Naive B cell (primary cell): ENCODE measurements around the gene ARHGEF3. TPM values are rescaled to one million over a fixed set of nuclear protein-coding genes. Genes with fewer than 3 reads are reported as not detected.
"Not testable (repeated sequence)": the region's sequence is repeated elsewhere in the genome, so short reads cannot be mapped to it uniquely, and the experiment has no call there.

Experiments used
- ATAC-seq, 2 donors: fragments of 150-1000 bp; cut with Tn5 transposase; 2 replicates each; pipeline ENCODE4 v1.10.0; 2021; ENCODE audit warnings: low read depth in 2 of 2, mild to moderate bottlenecking in 2 of 2, moderate library complexity in 2 of 2
- DNase-seq: peaks from one replicate; pipeline ENCODE4 v3.0.0; 2022
- H3K27ac Mint-ChIP-seq, 6 donors: one replicate each; pipeline ENCODE4 v1.8.0; 2020 to 2022; ENCODE audit warnings: mild to moderate bottlenecking in 6 of 6, mixed read lengths in 6 of 6, moderate library complexity in 5 of 6, inconsistent platforms in 2 of 6
- H3K27me3 Mint-ChIP-seq, 3 donors: one replicate each; pipeline ENCODE4 v1.8.0; 2021 to 2022; ENCODE audit warnings: mixed read lengths in 3 of 3, mild to moderate bottlenecking in 1 of 3
- H3K36me3 Mint-ChIP-seq, 2 donors: one replicate each; pipeline ENCODE4 v1.8.0; 2020 to 2022; ENCODE audit warnings: mixed read lengths in 2 of 2, inconsistent platforms in 1 of 2, mild to moderate bottlenecking in 1 of 2
- H3K4me1 Mint-ChIP-seq, 3 donors: one replicate each; pipeline ENCODE4 v1.8.0; 2020 to 2022; ENCODE audit warnings: mixed read lengths in 3 of 3, inconsistent platforms in 1 of 3, mild to moderate bottlenecking in 1 of 3, moderate library complexity in 1 of 3
- H3K4me3 Mint-ChIP-seq, 8 donors: one replicate each; pipeline ENCODE4 v1.8.0; 2020 to 2022; ENCODE audit warnings: mild to moderate bottlenecking in 8 of 8, mixed read lengths in 8 of 8, moderate library complexity in 8 of 8, inconsistent platforms in 2 of 8
- H3K9me3 Mint-ChIP-seq, 7 donors: one replicate each; pipeline ENCODE4 v1.8.0; 2020 to 2022; ENCODE audit warnings: mixed read lengths in 7 of 7, mild to moderate bottlenecking in 5 of 7, inconsistent platforms in 2 of 7, moderate library complexity in 1 of 7
- polyA plus RNA-seq, 6 donors: library from polyadenylated mRNA; unstranded; fragments of 300-500 nt; fragmentation: Illumina TruSeq; gene quantifications; one replicate each; pipeline ENCODE4 v1.2.3, GENCODE V29; 2021; ENCODE audit warnings: low read depth in 6 of 6

ARHGEF3 gene
- polyA plus RNA-seq, 6 donors from 2014 or later: 30.1 to 43.7 (median 38.4) TPM

DNA sequence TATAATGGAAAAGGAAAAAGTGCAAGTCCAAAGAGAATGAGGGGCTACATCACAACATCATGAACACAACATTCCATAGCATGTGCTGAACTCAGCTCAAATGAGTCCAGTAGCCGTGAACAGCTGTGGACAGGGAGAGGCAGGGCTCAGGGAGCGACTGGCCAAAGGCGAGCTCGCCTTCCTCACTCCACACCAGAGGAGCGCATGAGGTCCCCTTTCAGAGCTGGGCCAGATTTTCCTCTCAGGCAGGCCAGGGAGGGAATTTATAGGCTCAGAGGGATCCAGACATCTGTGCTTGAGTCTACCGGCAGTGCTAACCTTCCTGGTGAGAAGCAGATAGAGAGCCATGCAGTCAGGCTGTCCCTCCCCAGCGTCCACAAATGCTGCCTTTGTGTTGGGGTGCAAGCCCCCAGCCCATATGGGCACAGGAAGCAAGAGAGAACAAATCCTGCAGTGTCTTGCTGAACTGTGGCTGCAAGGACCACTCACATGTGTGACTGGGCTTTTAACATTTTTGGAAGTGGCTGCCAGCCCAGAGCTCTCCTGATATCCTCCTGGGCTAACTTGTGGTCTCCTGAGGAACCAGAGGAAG is 32.5 kb downstream of the ARHGEF3 start:
- Mint-ChIP-seq H3K27me3 (no peaks in the 10 kb centered on the region), H3K27ac (peak overlapping the region in 1 of 6 donors; percentile 72), H3K4me3 (no peak overlapping the region), H3K36me3 (peaks cover 23 to 36% of the 10 kb centered on the region in 2 donors), H3K4me1 (peaks cover 8 to 29% (median 17%) of the 10 kb centered on the region in 3 donors), H3K9me3 (no peaks in the 10 kb centered on the region)
- ATAC-seq (no peak), DNase-seq (no peak)

DNA sequence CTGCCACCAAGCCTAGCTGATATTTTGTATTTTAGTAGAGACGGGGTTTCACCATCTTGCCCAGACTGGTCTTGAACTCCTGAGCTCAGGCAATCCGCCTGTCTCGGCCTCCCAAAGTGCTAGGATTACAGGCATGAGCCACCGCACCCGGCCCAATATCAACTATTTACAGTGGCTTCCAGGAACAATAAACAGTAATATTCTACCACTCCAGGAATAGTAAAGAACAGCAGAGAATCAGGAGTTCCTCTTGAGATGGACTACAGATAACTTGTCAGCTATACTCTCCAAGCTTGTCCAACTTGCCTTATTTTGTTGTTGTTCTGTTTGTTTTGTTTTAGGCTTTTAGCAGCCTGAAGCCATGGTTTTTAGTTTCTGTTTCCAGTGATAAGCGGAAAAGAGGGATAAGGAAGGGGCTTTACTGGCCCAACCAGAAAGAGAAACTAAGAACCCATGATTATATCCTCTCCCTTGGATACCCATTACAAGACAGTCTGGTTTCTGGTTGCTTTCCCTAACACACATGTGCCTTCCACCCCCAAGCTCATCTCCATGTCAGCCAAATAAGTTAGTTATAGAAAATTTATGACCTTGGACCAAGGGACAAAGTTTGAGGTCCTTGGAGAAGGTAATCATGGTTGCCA is 36.7 kb downstream of the ARHGEF3 start:
- no peak for ATAC-seq
- DNase-seq: no peak
- Mint-ChIP-seq H3K27ac (peak overlapping the region in 1 of 6 donors; percentile 10), H3K4me3 (no peak overlapping the region), H3K9me3 (no peaks in the 10 kb centered on the region), H3K4me1 (peaks cover 14 to 17% (median 15%) of the 10 kb centered on the region in 3 donors), H3K27me3 (no peaks in the 10 kb centered on the region), H3K36me3 (peaks cover 7 to 13% of the 10 kb centered on the region in 2 donors)

- peaks cover 7 to 13% of the 10 kb centered on the region in 2 donors for H3K36me3 Mint-ChIP-seq
- no peaks in the 10 kb centered on the region for H3K27me3 Mint-ChIP-seq
- ATAC-seq (no peak), DNase-seq (no peak)
- no peak overlapping the region for H3K4me3 Mint-ChIP-seq
- peaks cover 18 to 25% (median 22%) of the 10 kb centered on the region in 3 donors for H3K4me1 Mint-ChIP-seq
- no peaks in the 10 kb centered on the region for H3K9me3 Mint-ChIP-seq
- H3K27ac Mint-ChIP-seq: no peak overlapping the region
These were observed 37.6 kb downstream of the ARHGEF3 start for GRCh38 chr3:56764184-56764583.

GRCh38 chr3:56763233-56763632 is 38.5 kb downstream of the ARHGEF3 start:
- ATAC-seq (no peak), DNase-seq (no peak)
- H3K27ac Mint-ChIP-seq: no peak overlapping the region
- no peaks in the 10 kb centered on the region for H3K27me3 Mint-ChIP-seq
- H3K9me3 Mint-ChIP-seq: no peaks in the 10 kb centered on the region
- H3K36me3 Mint-ChIP-seq: peaks cover 4 to 7% of the 10 kb centered on the region in 2 donors
- no peak overlapping the region for H3K4me3 Mint-ChIP-seq
- peaks cover 19 to 31% (median 24%) of the 10 kb centered on the region in 3 donors for H3K4me1 Mint-ChIP-seq

DNA sequence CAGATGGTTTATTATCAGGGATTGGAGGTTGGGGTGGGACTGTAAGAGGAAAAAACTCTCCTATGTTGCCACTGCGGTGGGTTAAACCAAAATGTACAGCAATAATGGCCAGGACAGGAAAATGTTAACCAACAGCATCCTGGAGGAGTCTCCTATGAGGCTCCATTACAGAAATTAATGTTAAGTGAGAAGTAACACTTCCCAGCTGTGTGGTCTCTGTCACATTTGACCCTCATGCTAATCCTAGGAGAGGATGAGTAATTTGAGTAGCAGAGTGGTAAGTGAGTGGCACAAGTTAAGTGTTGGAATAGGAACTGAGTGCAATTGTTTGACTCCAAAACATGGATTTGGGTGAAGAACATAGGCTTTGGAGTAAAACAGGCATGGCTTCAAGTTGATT is 39.0 kb downstream of the ARHGEF3 start:
- Mint-ChIP-seq H3K4me3 (no peak overlapping the region), H3K27ac (peak overlapping the region in 3 of 6 donors; percentile 16 to 66 (median 36)), H3K9me3 (no peaks in the 10 kb centered on the region), H3K27me3 (no peaks in the 10 kb centered on the region), H3K36me3 (peaks cover 4 to 7% of the 10 kb centered on the region in 2 donors), H3K4me1 (peaks cover 19 to 33% (median 24%) of the 10 kb centered on the region in 3 donors)
- ATAC-seq (no peak), DNase-seq (no peak)

- no peaks in the 10 kb centered on the region for H3K9me3 Mint-ChIP-seq
- H3K27me3 Mint-ChIP-seq: no peaks in the 10 kb centered on the region
- DNase-seq: no peak
- peak overlapping the region in 3 of 6 donors; percentile 2 to 68 (median 36) for H3K27ac Mint-ChIP-seq
- H3K4me3 Mint-ChIP-seq: peak overlapping the region in 1 of 8 donors; percentile 15
- peaks cover 4 to 7% of the 10 kb centered on the region in 2 donors for H3K36me3 Mint-ChIP-seq
- H3K4me1 Mint-ChIP-seq: peaks cover 19 to 37% (median 24%) of the 10 kb centered on the region in 3 donors
- no peak for ATAC-seq
These were observed 39.7 kb downstream of the ARHGEF3 start for GRCh38 chr3:56761887-56762651.

- Mint-ChIP-seq H3K9me3 (peaks cover 0 to 3% (median 0%) of the 10 kb centered on the region in 7 donors), H3K27ac (peak overlapping the region in 2 of 6 donors; percentile 49 to 86), H3K4me1 (peaks cover 29 to 47% (median 34%) of the 10 kb centered on the region in 3 donors), H3K36me3 (peaks cover 0 to 4% of the 10 kb centered on the region in 2 donors), H3K27me3 (no peaks in the 10 kb centered on the region), H3K4me3 (no peak overlapping the region)
- ATAC-seq (no peak), DNase-seq (no peak)
These were observed 40.7 kb downstream of the ARHGEF3 start for GRCh38 chr3:56761023-56761422.

GRCh38 chr3:56759532-56759931 is 42.2 kb downstream of the ARHGEF3 start:
- DNase-seq (no peak), ATAC-seq (no peak)
- H3K9me3 Mint-ChIP-seq: peaks cover 0 to 3% (median 0%) of the 10 kb centered on the region in 7 donors
- peaks cover 38 to 60% (median 40%) of the 10 kb centered on the region in 3 donors for H3K4me1 Mint-ChIP-seq
- H3K27me3 Mint-ChIP-seq: no peaks in the 10 kb centered on the region
- H3K4me3 Mint-ChIP-seq: peak overlapping the region in 6 of 8 donors; percentile 52 to 85 (median 73)
- peaks cover 0 to 4% of the 10 kb centered on the region in 2 donors for H3K36me3 Mint-ChIP-seq
- peak overlapping the region; percentile 69 to 93 (median 90) for H3K27ac Mint-ChIP-seq

- ATAC-seq (no peak), DNase-seq (no peak)
- peaks cover 0 to 4% of the 10 kb centered on the region in 2 donors for H3K36me3 Mint-ChIP-seq
These were observed 43.2 kb downstream of the ARHGEF3 start for GRCh38 chr3:56758539-56758981.

DNA sequence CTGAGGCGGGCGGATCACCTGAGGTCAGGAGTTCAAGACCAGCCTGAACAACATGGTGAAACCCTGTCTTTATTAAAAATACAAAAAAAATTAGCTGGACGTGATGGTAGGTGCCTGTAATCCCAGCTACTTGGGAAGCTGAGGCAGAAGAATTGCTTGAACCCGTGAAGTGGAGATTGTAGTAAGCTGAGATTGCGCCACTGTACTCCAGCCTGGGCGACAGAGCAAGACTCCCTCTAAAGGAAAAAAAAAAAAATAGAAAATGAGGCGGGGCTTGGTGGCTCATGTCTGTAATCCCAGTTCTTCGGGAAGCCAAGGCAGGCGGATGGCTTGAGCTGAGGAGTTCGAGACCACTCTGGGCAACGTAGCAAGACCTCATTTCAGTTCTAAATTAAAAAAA is 43.7 kb downstream of the ARHGEF3 start:
- peak overlapping the region in 2 of 8 donors; percentile 59 to 78 for H3K4me3 Mint-ChIP-seq
- H3K4me1 Mint-ChIP-seq: peaks cover 48 to 75% (median 54%) of the 10 kb centered on the region in 3 donors
- H3K9me3 Mint-ChIP-seq, ATAC-seq, H3K27me3 Mint-ChIP-seq, H3K36me3 Mint-ChIP-seq, DNase-seq: not testable (repeated sequence)
- peak overlapping the region in 3 of 6 donors; percentile 67 to 92 (median 91) for H3K27ac Mint-ChIP-seq

More at GRCh38 chr3:56758539-56758981, 43.2 kb downstream of the ARHGEF3 start:
- Mint-ChIP-seq H3K27me3 (no peaks in the 10 kb centered on the region), H3K4me3 (peak overlapping the region; percentile 52 to 86 (median 73)), H3K4me1 (peaks cover 43 to 69% (median 49%) of the 10 kb centered on the region in 3 donors), H3K27ac (peak overlapping the region; percentile 67 to 93 (median 90)), H3K9me3 (peaks cover 0 to 3% (median 0%) of the 10 kb centered on the region in 7 donors)

DNA sequence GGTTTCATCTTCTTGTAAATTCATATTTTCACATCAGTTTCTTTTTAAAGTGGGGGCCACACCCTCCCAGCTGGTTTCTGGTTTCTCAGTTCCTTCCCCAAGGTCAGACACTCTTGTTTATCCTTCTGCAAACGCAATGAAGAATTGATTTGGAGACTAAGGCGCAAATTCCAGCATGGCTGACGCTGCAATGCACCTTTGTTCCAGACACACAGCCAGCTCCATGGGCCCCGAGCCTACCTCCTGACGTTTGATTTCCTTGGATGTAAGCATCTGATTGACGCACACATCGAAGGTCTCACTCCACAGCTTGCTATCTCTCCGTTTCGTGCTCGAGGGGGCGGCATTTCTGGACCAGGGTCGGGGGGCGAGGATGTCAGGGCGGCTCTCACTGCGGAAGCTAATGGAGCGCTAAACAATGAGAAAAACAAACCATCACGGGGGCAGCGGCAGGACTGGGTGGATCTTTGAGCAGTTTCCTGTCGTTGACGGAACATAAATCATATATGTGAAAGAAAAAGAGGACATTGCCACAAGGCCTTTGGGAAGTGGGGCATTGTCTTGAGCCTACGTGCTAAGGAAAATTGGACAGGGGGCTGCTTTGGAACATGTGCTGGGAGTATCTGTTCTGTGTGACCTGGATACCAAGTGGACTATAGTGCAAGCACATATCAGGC is 46.9 kb downstream of the ARHGEF3 start:
- ATAC-seq (peak; percentile 77 to 80), DNase-seq (peak; percentile 72)
- peaks cover 0 to 3% (median 0%) of the 10 kb centered on the region in 7 donors for H3K9me3 Mint-ChIP-seq
- peaks cover 4 to 16% of the 10 kb centered on the region in 2 donors for H3K36me3 Mint-ChIP-seq
- H3K4me1 Mint-ChIP-seq: peaks cover 50 to 82% (median 62%) of the 10 kb centered on the region in 3 donors
- no peaks in the 10 kb centered on the region for H3K27me3 Mint-ChIP-seq
- peak overlapping the region; percentile 90 to 99 (median 94) for H3K4me3 Mint-ChIP-seq
- peak overlapping the region; percentile 97 to 99 (median 98) for H3K27ac Mint-ChIP-seq

GRCh38 chr3:56753206-56753820 is 48.4 kb downstream of the ARHGEF3 start:
- no peak for DNase-seq
- H3K4me3 Mint-ChIP-seq: peak overlapping the region; percentile 79 to 99 (median 94)
- peaks cover 39 to 72% (median 48%) of the 10 kb centered on the region in 3 donors for H3K4me1 Mint-ChIP-seq
- no peak for ATAC-seq
- peaks cover 0 to 3% (median 0%) of the 10 kb centered on the region in 7 donors for H3K9me3 Mint-ChIP-seq
- H3K27me3 Mint-ChIP-seq: no peaks in the 10 kb centered on the region
- peak overlapping the region; percentile 67 to 98 (median 92) for H3K27ac Mint-ChIP-seq
- H3K36me3 Mint-ChIP-seq: peaks cover 10 to 21% of the 10 kb centered on the region in 2 donors
